Esophagus squamous epithelium (tissue), 4 donors: ENCODE results near the gene TEKTIP1.
"Not testable (repeated sequence)": the region's sequence is repeated elsewhere in the genome, so short reads cannot be mapped to it uniquely, and the experiment has no call there.

ENCODE experiments used
- POLR2A ChIP-seq, 4 donors: fragments of 450-650 bp; IDR thresholded peaks; one replicate each; pipeline ENCODE4 v1.6.1; 2017; ENCODE audit warnings: antibody characterized with exemption in 4 of 4, mild to moderate bottlenecking in 4 of 4, moderate library complexity in 3 of 4
- TF ChIP-seq, protein P1 (sequence below), 6 experiments: fragments of 450-650 bp in 4 of 6; fragments of 200-600 bp in 2 of 6; sonication (generic) in 2 of 6; IDR thresholded peaks; one replicate each; pipeline ENCODE4 v1.5.1; 2016 to 2019; ENCODE audit warnings: antibody characterized with exemption in 6 of 6, mild to moderate bottlenecking in 4 of 6, moderate library complexity in 4 of 6

DNA sequence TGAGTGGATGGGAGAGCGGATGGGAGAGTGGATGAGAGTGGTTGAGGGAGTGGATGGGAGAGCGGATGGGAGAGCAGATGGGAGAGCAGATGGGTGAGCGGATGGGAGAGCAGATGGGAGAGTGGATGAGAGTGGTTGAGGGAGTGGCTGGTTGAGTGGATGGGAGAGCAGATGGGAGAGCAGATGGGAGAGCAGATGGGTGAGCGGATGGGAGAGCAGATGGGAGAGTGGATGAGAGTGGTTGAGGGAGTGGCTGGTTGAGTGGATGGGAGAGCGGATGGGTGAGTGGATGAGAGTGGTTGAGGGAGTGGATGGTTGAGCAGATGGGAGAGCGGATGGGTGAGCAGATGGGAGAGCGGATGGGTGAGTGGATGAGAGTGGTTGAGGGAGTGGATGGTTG lies 9.7 kb upstream of the TEKTIP1 start:
- TF ChIP-seq, protein P1, sequence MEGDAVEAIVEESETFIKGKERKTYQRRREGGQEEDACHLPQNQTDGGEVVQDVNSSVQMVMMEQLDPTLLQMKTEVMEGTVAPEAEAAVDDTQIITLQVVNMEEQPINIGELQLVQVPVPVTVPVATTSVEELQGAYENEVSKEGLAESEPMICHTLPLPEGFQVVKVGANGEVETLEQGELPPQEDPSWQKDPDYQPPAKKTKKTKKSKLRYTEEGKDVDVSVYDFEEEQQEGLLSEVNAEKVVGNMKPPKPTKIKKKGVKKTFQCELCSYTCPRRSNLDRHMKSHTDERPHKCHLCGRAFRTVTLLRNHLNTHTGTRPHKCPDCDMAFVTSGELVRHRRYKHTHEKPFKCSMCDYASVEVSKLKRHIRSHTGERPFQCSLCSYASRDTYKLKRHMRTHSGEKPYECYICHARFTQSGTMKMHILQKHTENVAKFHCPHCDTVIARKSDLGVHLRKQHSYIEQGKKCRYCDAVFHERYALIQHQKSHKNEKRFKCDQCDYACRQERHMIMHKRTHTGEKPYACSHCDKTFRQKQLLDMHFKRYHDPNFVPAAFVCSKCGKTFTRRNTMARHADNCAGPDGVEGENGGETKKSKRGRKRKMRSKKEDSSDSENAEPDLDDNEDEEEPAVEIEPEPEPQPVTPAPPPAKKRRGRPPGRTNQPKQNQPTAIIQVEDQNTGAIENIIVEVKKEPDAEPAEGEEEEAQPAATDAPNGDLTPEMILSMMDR (IDR thresholded peaks at IDR 0.05) = not testable (repeated sequence)
- TF ChIP-seq POLR2A (IDR thresholded peaks at IDR 0.05) = not testable (repeated sequence)
